SU-DHL-6 (cell line): ENCODE measurements around the gene CCDC185.

Source experiments
- H2AFZ ChIP-seq: fragments of 200-600 bp; sonication (generic); 2 replicates; pipeline ENCODE4 v1.6.1; 2014; ENCODE audit warnings: low read depth, mild to moderate bottlenecking, moderate library complexity, mixed read lengths, antibody characterized with exemption, low read length; ENCODE audit not compliant: severe bottlenecking
- H3F3A ChIP-seq: fragments of 200-600 bp; shearing (Covaris generic); 2 replicates; pipeline ENCODE4 v1.6.0; 2016; ENCODE audit warnings: antibody characterized with exemption, mild to moderate bottlenecking; ENCODE audit not compliant: insufficient read depth
- H3K27ac ChIP-seq: fragments of 200-600 bp; sonication (generic); 2 replicates; pipeline ENCODE4 v1.5.1; 2016; ENCODE audit warnings: low read depth, mild to moderate bottlenecking, low read length, moderate library complexity, mixed read lengths
- H3K27me3 ChIP-seq: fragments of 200-600 bp; sonication (generic), shearing (Covaris generic); 2 replicates; pipeline ENCODE4 v1.6.0; 2014; ENCODE audit warnings: mild to moderate bottlenecking, low read length
- H3K36me3 ChIP-seq: fragments of 200-600 bp; sonication (generic); 2 replicates; pipeline ENCODE4 v1.6.1; 2014; ENCODE audit warnings: mild to moderate bottlenecking, low read length, mixed read lengths
- H3K4me2 ChIP-seq: fragments of 300-600, 200-600 bp; shearing (Covaris generic), sonication (generic); 2 replicates; pipeline ENCODE4 v1.6.0; 2014; ENCODE audit warnings: low read length, low read depth, mild to moderate bottlenecking; ENCODE audit not compliant: poor library complexity, severe bottlenecking
- H3K4me3 ChIP-seq: fragments of 200-600 bp; sonication (generic); 2 replicates; pipeline ENCODE4 v1.5.1; 2014; ENCODE audit warnings: antibody characterized with exemption, low read length, mild to moderate bottlenecking, mixed read lengths; ENCODE audit not compliant: insufficient read depth, poor library complexity, severe bottlenecking
- H3K79me2 ChIP-seq: fragments of 200-600 bp; sonication (generic); 2 replicates; pipeline ENCODE4 v1.6.1; 2014; ENCODE audit warnings: mild to moderate bottlenecking, low read length, moderate library complexity; ENCODE audit not compliant: insufficient read depth
- H3K9ac ChIP-seq: fragments of 200-600 bp; sonication (generic); 2 replicates; pipeline ENCODE4 v1.7.0; 2014; ENCODE audit warnings: mild to moderate bottlenecking, low read length
- H3K9me2 ChIP-seq: fragments of 200-600 bp; sonication (generic); replicated peaks from 2 replicates; pipeline ENCODE4 v1.6.1; 2014; ENCODE audit warnings: low read length; ENCODE audit not compliant: insufficient read depth
- H3K9me3 ChIP-seq: fragments of 200-600 bp; sonication (generic); 2 replicates; pipeline ENCODE4 v1.6.1; 2014; ENCODE audit warnings: low read length, mixed read lengths; ENCODE audit not compliant: insufficient read depth
- H4K20me1 ChIP-seq: fragments of 200-600 bp; sonication (generic); 2 replicates; pipeline ENCODE4 v1.6.1; 2014; ENCODE audit warnings: low read depth, mild to moderate bottlenecking, antibody characterized with exemption, low read length, moderate library complexity, mixed read lengths
- EZH2phosphoT487 ChIP-seq: fragments of 200-600 bp; sonication (generic), shearing (Covaris generic); conservative IDR thresholded peaks from 2 replicates; pipeline ENCODE4 v1.6.1; 2018; ENCODE audit warnings: mild to moderate bottlenecking, antibody characterized with exemption, low read length, moderate library complexity, mixed read lengths
- TF ChIP-seq, protein P1 (sequence below): fragments of 200-600 bp; sonication (generic); IDR thresholded peaks from one replicate; pipeline ENCODE4 v1.5.1; 2017; ENCODE audit warnings: antibody characterized with exemption, mild to moderate bottlenecking, low read length, moderate library complexity; ENCODE audit not compliant: insufficient read depth, poor library complexity, severe bottlenecking

Gene CCDC185

DNA sequence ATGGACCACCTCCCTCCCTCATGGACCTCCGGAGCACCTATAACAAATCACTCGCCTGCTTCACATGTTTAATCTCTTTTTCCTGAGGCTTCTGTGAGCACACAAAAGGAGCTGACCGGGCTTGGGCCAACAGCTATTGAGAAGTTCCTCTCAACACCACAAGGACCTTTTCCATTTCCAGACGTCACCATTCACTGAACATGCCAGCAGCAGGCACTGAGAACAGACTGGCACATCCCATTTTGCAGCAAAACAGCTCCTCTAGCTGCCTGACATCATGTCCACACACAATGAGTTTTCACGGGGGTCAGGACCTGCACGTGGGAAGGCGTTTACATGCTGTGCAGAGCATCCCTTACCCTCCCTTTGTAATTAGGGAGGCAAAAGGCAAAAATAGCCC, 40.3 kb upstream of the CCDC185 start:
- no peak overlapping the region for H3K4me3 ChIP-seq
- no peak for TF ChIP-seq EZH2phosphoT487
- TF ChIP-seq, protein P1, sequence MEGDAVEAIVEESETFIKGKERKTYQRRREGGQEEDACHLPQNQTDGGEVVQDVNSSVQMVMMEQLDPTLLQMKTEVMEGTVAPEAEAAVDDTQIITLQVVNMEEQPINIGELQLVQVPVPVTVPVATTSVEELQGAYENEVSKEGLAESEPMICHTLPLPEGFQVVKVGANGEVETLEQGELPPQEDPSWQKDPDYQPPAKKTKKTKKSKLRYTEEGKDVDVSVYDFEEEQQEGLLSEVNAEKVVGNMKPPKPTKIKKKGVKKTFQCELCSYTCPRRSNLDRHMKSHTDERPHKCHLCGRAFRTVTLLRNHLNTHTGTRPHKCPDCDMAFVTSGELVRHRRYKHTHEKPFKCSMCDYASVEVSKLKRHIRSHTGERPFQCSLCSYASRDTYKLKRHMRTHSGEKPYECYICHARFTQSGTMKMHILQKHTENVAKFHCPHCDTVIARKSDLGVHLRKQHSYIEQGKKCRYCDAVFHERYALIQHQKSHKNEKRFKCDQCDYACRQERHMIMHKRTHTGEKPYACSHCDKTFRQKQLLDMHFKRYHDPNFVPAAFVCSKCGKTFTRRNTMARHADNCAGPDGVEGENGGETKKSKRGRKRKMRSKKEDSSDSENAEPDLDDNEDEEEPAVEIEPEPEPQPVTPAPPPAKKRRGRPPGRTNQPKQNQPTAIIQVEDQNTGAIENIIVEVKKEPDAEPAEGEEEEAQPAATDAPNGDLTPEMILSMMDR = no peak
- no peak overlapping the region for H2AFZ ChIP-seq
- no peak overlapping the region for H3K9ac ChIP-seq
- no peaks in the 10 kb centered on the region for H3K79me2 ChIP-seq
- H4K20me1 ChIP-seq = no peaks in the 10 kb centered on the region
- no peaks in the 10 kb centered on the region for H3K36me3 ChIP-seq
- H3F3A ChIP-seq = no peaks in the 10 kb centered on the region
- H3K4me2 ChIP-seq = no peak overlapping the region
- H3K27ac ChIP-seq = no peak overlapping the region
- H3K9me2 ChIP-seq = no peaks in the 10 kb centered on the region
- no peaks in the 10 kb centered on the region for H3K27me3 ChIP-seq
- H3K9me3 ChIP-seq = no peaks in the 10 kb centered on the region

DNA sequence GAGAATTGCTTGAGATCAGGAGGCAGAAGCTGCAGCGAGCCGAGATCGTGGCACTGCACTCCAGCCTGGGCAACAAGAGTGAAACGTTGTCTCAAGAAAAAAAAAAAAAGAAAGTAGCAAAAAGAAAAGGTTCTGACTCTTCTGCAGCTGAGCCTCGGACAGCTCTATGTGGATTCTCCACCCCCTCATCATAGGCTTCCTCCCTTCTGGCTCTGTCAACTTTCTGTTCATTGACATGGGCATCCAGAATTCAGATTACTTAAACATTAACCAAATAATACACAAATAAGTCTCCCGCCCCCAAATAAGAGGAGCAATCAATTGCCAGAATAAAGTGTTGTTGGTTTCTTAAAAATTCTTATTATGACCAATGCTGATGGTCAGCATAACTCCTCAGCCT, 39.3 kb upstream of the CCDC185 start:
- no peaks in the 10 kb centered on the region for H3K79me2 ChIP-seq
- no peak overlapping the region for H3K4me2 ChIP-seq
- no peaks in the 10 kb centered on the region for H3F3A ChIP-seq
- no peaks in the 10 kb centered on the region for H3K9me3 ChIP-seq
- no peaks in the 10 kb centered on the region for H3K27me3 ChIP-seq
- H3K27ac ChIP-seq = no peak overlapping the region
- no peak overlapping the region for H3K4me3 ChIP-seq
- TF ChIP-seq, protein P1 = no peak
- TF ChIP-seq EZH2phosphoT487 = no peak
- H4K20me1 ChIP-seq = no peaks in the 10 kb centered on the region
- no peak overlapping the region for H3K9ac ChIP-seq
- H2AFZ ChIP-seq = no peak overlapping the region
- no peaks in the 10 kb centered on the region for H3K36me3 ChIP-seq
- no peaks in the 10 kb centered on the region for H3K9me2 ChIP-seq

DNA sequence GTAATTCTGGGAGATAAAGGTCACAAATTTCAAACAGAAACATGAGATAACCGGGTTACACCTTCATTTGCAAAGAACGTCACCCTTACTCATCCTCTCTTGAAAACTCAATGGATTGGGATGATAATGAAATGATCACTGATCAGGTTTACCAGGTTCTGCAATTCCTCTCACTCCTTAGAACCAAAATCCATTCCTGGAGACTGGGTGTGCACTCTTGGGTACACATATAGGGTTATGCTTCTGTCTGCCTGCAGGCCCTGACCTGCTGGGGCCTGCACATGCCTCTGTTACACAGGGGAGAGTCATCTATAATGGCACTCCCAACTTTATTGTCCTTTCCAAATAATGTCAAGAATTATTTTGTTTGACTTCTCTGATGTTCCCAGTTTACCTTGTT, 37.5 kb upstream of the CCDC185 start:
- Histone ChIP-seq H3F3A (no peaks in the 10 kb centered on the region), H3K79me2 (no peaks in the 10 kb centered on the region), H3K4me3 (no peak overlapping the region), H2AFZ (no peak overlapping the region), H3K9me3 (no peaks in the 10 kb centered on the region), H3K4me2 (no peak overlapping the region), H3K9me2 (no peaks in the 10 kb centered on the region), H3K27me3 (no peaks in the 10 kb centered on the region), H3K27ac (no peak overlapping the region), H4K20me1 (no peaks in the 10 kb centered on the region), H3K9ac (no peak overlapping the region), H3K36me3 (no peaks in the 10 kb centered on the region)
- TF ChIP-seq EZH2phosphoT487 = no peak
- TF ChIP-seq, protein P1 = no peak
